GM12878 (cell line): ENCODE results near the gene SRI. TPM values are rescaled to one million over a fixed set of nuclear protein-coding genes. Genes with fewer than 3 reads are reported as not detected.
"Not testable (repeated sequence)": the region's sequence is repeated elsewhere in the genome, so short reads cannot be mapped to it uniquely, and the experiment has no call there.

ENCODE experiments used
- ATAC-seq: fragments of 200-7000 bp; cut with Tn5 transposase; 3 replicates; pipeline ENCODE4 v1.9.1; 2020; ENCODE audit warnings: mild to moderate bottlenecking, moderate library complexity
- BruUV-seq: library from RNA; stranded (reverse); fragments of 400-500 nt; replicated peaks from 2 replicates; lab custom pipeline; 2021; lab: Mats Ljungman, UMichigan
- CTCF ChIA-PET: fragments of 300-600 bp; sonication (Branson Sonifier 250); formaldehyde crosslinking; extraction: SDS; loops from one replicate; lab custom pipeline; 2021; ENCODE audit warnings: inconsistent platforms; lab: Yijun Ruan, JAX
- POLR2A ChIA-PET: fragments of 350-600 bp; formaldehyde crosslinking; extraction: SDS; loops from one replicate; lab custom pipeline; 2021; ENCODE audit warnings: inconsistent platforms; lab: Charles Lee
- RAD21 ChIA-PET: fragments of 300-600 bp; sonication (Branson Sonifier 250); formaldehyde crosslinking; loops from one replicate; lab custom pipeline; 2023; ENCODE audit warnings: antibody characterized with exemption; ENCODE audit not compliant: unreplicated experiment; lab: Charles Lee
- SMC1A ChIA-PET: fragments of 300-600 bp; sonication (Branson Sonifier 250); formaldehyde crosslinking; loops from one replicate; lab custom pipeline; 2023; ENCODE audit not compliant: unreplicated experiment, uncharacterized antibody; lab: Charles Lee
- DNase-seq: peaks from one replicate; pipeline ENCODE4 v3.0.0-alpha.2; 2011; ENCODE audit warnings: low read depth, low spot score
- FAIRE-seq: peaks from 3 replicates; lab custom pipeline; 2011; peaks lifted over from hg19 to GRCh38; lab: Jason Lieb, UNC
- H2AFZ ChIP-seq: 2 replicates; pipeline ENCODE4 v1.6.0; 2011; ENCODE audit warnings: low read depth, low read length, control low read depth; ENCODE audit not compliant: control insufficient read depth
- H3K27ac ChIP-seq: 2 replicates; pipeline ENCODE4 v1.5.1; 2011; ENCODE audit warnings: control low read depth; ENCODE audit not compliant: control insufficient read depth, insufficient read depth
- H3K27me3 ChIP-seq, 2 experiments: replicated peaks in 1 of 2; 2 replicates each; pipeline versions ENCODE4 v1.6.0 to v1.6.1; 2011; ENCODE audit warnings: low read length in 1 of 2; ENCODE audit not compliant: control insufficient read depth in 2 of 2, insufficient read depth in 2 of 2
- H3K36me3 ChIP-seq, 2 experiments: 2 replicates each; pipeline ENCODE4 v1.5.1; 2011; ENCODE audit warnings: low read length in 1 of 2; ENCODE audit not compliant: control insufficient read depth in 2 of 2, insufficient read depth in 2 of 2
- H3K4me1 ChIP-seq: 2 replicates; pipeline ENCODE4 v1.6.1; 2011; ENCODE audit warnings: mild to moderate bottlenecking, low read length, moderate library complexity, mixed read lengths; ENCODE audit not compliant: control insufficient read depth, insufficient read depth
- H3K4me2 ChIP-seq: 2 replicates; pipeline ENCODE4 v1.6.0; 2011; ENCODE audit warnings: control low read depth; ENCODE audit not compliant: control insufficient read depth, insufficient read depth
- H3K4me3 ChIP-seq: fragments of 200-600 bp; sonication (generic); 2 replicates; pipeline ENCODE4 v1.5.1; 2016
- H3K79me2 ChIP-seq: 2 replicates; pipeline ENCODE4 v1.6.0; 2011; ENCODE audit warnings: low read length; ENCODE audit not compliant: control insufficient read depth, insufficient read depth
- H3K9ac ChIP-seq: 2 replicates; pipeline ENCODE4 v1.8.0; 2011; ENCODE audit warnings: low read length, control low read depth, mixed read lengths; ENCODE audit not compliant: control insufficient read depth, insufficient read depth
- H3K9me3 ChIP-seq: replicated peaks from 3 replicates; pipeline ENCODE4 v1.5.1; 2011; ENCODE audit warnings: mild to moderate bottlenecking, low read length; ENCODE audit not compliant: control insufficient read depth, insufficient read depth
- H4K20me1 ChIP-seq: 2 replicates; pipeline ENCODE4 v1.6.0; 2011; ENCODE audit not compliant: control insufficient read depth, insufficient read depth
- CEBPZ ChIP-seq: fragments of 150-350 bp; IDR thresholded peaks from 2 replicates; pipeline ENCODE4 v1.6.1; 2016; ENCODE audit warnings: low read depth, low read length
- HDAC6 ChIP-seq: fragments of 200-600 bp; sonication (generic); IDR thresholded peaks from one replicate; pipeline ENCODE4 v1.8.0; 2017; ENCODE audit warnings: antibody characterized with exemption; ENCODE audit not compliant: unreplicated experiment
- IKZF1 ChIP-seq: fragments of 450-650 bp; conservative IDR thresholded peaks from 2 replicates; pipeline ENCODE4 v1.6.1; 2017; ENCODE audit warnings: antibody characterized with exemption, mild to moderate bottlenecking
- MAX ChIP-seq: IDR thresholded peaks from 2 replicates; pipeline ENCODE4 v1.6.1; 2012; ENCODE audit warnings: low read depth, low read length, improper control_type of control experiment
- NR2C2 ChIP-seq: IDR thresholded peaks from 2 replicates; pipeline ENCODE4 v1.6.1; 2011; ENCODE audit warnings: borderline replicate concordance, low read depth; ENCODE audit not compliant: control insufficient read depth, insufficient read length
- SMAD1 ChIP-seq: fragments of 450-650 bp; IDR thresholded peaks from 2 replicates; pipeline ENCODE4 v1.6.1; 2018; ENCODE audit warnings: mild to moderate bottlenecking, low read depth; ENCODE audit not compliant: partially characterized antibody
- SMC3 ChIP-seq: IDR thresholded peaks from 2 replicates; pipeline ENCODE4 v1.6.1; 2011; ENCODE audit warnings: low read length, improper control_type of control experiment, borderline replicate concordance
- ZNF217 ChIP-seq: fragments of 450-650 bp; IDR thresholded peaks from 2 replicates; pipeline ENCODE4 v1.6.1; 2017; ENCODE audit warnings: antibody characterized with exemption, mild to moderate bottlenecking
- ZSCAN29 ChIP-seq: fragments of 450-650 bp; IDR thresholded peaks from 2 replicates; pipeline ENCODE4 v1.6.1; 2017; ENCODE audit warnings: mild to moderate bottlenecking, moderate library complexity
- WGBS: methylation state at CpG from one replicate; pipeline ENCODE4 v1.1.6; 2016; ENCODE audit warnings: low lambda C conversion rate; ENCODE audit not compliant: insufficient replicate concordance, insufficient coverage; ENCODE audit errors: missing lambda C conversion rate; 5-methylcytosine and 5-hydroxymethylcytosine counted together
- in situ Hi-C: fragments of 300-500 bp; cut with MboI; formaldehyde crosslinking; loops from 9 replicates; pipeline ENCODE4 v1.14.3; 2018; ENCODE audit warnings: mixed read lengths
- intact Hi-C: fragments of 100-400 bp; cut with micrococcal nuclease; formaldehyde crosslinking; loops from one replicate; pipeline ENCODE4 v1.14.2; 2022; ENCODE audit not compliant: unreplicated experiment
- polyA plus RNA-seq, 11 experiments: library from polyadenylated mRNA; depleted of rRNA in 4 of 11; unstranded in 6 of 11; stranded (reverse) in 5 of 11; fragments of >200 nt; fragmentation: Nextera tagmentation in 4 of 11; fragmentation: Illumina TruSeq in 1 of 11; extraction: Ambion mirVana in 4 of 11; extraction: Trizol in 1 of 11; gene quantifications; 1 replicate in 1 of 11; 2 replicates in 10 of 11; pipeline versions ENCODE4 v1.2.1 to v1.2.3, GENCODE V29; 2011 to 2016; ENCODE audit warnings: inconsistent platforms in 2 of 11, missing spikeins in 2 of 11, low read depth in 1 of 11
- total RNA-seq, 4 experiments: library from RNA; depleted of rRNA in 3 of 4; stranded (reverse); fragments of >200 nt in 3 of 4; fragmentation: Illumina TruSeq in 1 of 4; extraction: Trizol in 1 of 4; gene quantifications; 2 replicates each; pipeline versions ENCODE4 v1.2.1 to v1.2.3, GENCODE V29; 2013 to 2021
- TF ChIP-seq, protein P1 (sequence below): IDR thresholded peaks from 2 replicates; pipeline ENCODE4 v1.6.1; 2011; ENCODE audit warnings: borderline replicate concordance, low read depth, mild to moderate bottlenecking, moderate library complexity, mixed read lengths, low read length; ENCODE audit not compliant: insufficient read depth; ENCODE audit errors: extremely low read length

SRI gene
- total and polyA plus RNA-seq, 10 of the 15 experiments (the other 5 are each of a cell fraction or from before 2014, with no cell fraction given), result 94.7 to 588 (median 242) TPM

DNA sequence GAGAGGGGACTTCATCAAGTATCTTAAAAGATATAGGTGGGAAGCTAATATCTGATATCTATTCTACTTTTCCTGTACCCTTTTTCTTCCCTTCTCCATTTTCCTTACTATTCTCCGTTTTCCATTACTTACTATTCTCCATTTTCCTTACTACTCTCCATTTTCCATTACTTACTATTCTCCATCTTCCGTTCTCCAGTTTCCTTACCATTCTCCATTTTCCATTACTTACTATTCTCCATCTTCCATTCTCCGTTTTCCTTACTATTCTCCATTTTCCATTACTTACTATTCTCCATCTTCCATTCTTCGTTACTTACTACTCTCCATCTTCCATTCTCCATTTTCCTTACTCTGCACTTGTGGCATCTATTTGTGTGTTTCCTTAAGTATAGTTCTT is 47.6 kb upstream of the SRI start (continued):
- TF ChIP-seq CEBPZ, result no peak
- TF ChIP-seq ZNF217, result no peak
- no peak for TF ChIP-seq ZSCAN29
- TF ChIP-seq HDAC6, result no peak
- no peak for TF ChIP-seq SMC3
- no peak for TF ChIP-seq MAX
- no peak for TF ChIP-seq NR2C2
- TF ChIP-seq, protein P1, sequence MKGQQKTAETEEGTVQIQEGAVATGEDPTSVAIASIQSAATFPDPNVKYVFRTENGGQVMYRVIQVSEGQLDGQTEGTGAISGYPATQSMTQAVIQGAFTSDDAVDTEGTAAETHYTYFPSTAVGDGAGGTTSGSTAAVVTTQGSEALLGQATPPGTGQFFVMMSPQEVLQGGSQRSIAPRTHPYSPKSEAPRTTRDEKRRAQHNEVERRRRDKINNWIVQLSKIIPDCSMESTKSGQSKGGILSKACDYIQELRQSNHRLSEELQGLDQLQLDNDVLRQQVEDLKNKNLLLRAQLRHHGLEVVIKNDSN, result no peak
- TF ChIP-seq SMAD1, result no peak
- no peak for TF ChIP-seq IKZF1

GRCh38 chr7:88264987-88265386 is 45.1 kb upstream of the SRI start:
- H3K4me1 ChIP-seq, H3K27ac ChIP-seq, H3K27me3 ChIP-seq, H3K4me3 ChIP-seq, intact Hi-C loops, in situ Hi-C loops, FAIRE-seq, ATAC-seq, H3K9me3 ChIP-seq, H3K9ac ChIP-seq, H3K79me2 ChIP-seq, BruUV-seq, H2AFZ ChIP-seq, DNase-seq, SMC1A ChIA-PET, H4K20me1 ChIP-seq, H3K4me2 ChIP-seq, H3K36me3 ChIP-seq: not testable (repeated sequence)
- RAD21 ChIA-PET, result interaction anchor here (0.6 kb wide), 1 partner anchor 66 kb away, joined by 4 read pairs; no protein-coding TSS in a partner anchor
- 12% methylated on average over 3 of the region's 3 CpGs for WGBS
- POLR2A ChIA-PET, result interaction anchor here (0.7 kb wide), 1 partner anchor 148 kb away, joined by 5 read pairs; no protein-coding TSS in a partner anchor
- CTCF ChIA-PET, result interaction anchor here (0.6 kb wide), 1 partner anchor 1063 kb away, joined by 3 read pairs; no protein-coding TSS in a partner anchor
